Occipital lobe (tissue), 2 donors: ENCODE results near the gene ANKLE2. TPM values are rescaled to one million over a fixed set of nuclear protein-coding genes. Genes with fewer than 3 reads are reported as not detected.
"Not testable (repeated sequence)": the region's sequence is repeated elsewhere in the genome, so short reads cannot be mapped to it uniquely, and the experiment has no call there.

Experiments
- DNase-seq: peaks from one replicate; lab custom pipeline; 2025; lab: John Stamatoyannopoulos, UW
- total RNA-seq: library from RNA; depleted of rRNA; stranded (reverse); fragments of >200 nt; gene quantifications from one replicate; pipeline ENCODE4 v1.2.3, GENCODE V29; 2014

The ANKLE2 gene
- total RNA-seq = 46.2 TPM

GRCh38 chr12:132761032-132761920 lies at the start of gene ANKLE2:
Gene ANKLE2, minus strand, starts transcription at chr12:132761832. Its CDS starts 34 bp downstream, at chr12:132761798.
- no peak for DNase-seq

GRCh38 chr12:132809391-132809790 lies 47.8 kb upstream of the ANKLE2 start:
- DNase-seq = not testable (repeated sequence)

GRCh38 chr12:132807295-132808092 lies 45.9 kb upstream of the ANKLE2 start:
- DNase-seq = no peak

- DNase-seq = peak; percentile 31
These were observed 45.2 kb upstream of the ANKLE2 start for GRCh38 chr12:132806857-132807256.

- no peak for DNase-seq
These were observed 42.8 kb upstream of the ANKLE2 start for GRCh38 chr12:132804426-132804861.

GRCh38 chr12:132803888-132804287 lies 42.3 kb upstream of the ANKLE2 start:
- DNase-seq = no peak

- no peak for DNase-seq
These were observed 41.5 kb upstream of the ANKLE2 start for GRCh38 chr12:132803125-132803524.

GRCh38 chr12:132801741-132802140 lies 40.1 kb upstream of the ANKLE2 start:
- DNase-seq = no peak

- DNase-seq = no peak
These were observed 37.2 kb upstream of the ANKLE2 start for GRCh38 chr12:132798836-132799235.

GRCh38 chr12:132797820-132798570 lies 36.4 kb upstream of the ANKLE2 start:
- no peak for DNase-seq

- DNase-seq = no peak
These were observed 34.2 kb upstream of the ANKLE2 start for GRCh38 chr12:132795847-132796246.

- not testable (repeated sequence) for DNase-seq
These were observed 30.3 kb upstream of the ANKLE2 start for GRCh38 chr12:132791940-132792339.

GRCh38 chr12:132789099-132789471 lies 27.5 kb upstream of the ANKLE2 start:
- DNase-seq = no peak

- DNase-seq = no peak
These were observed 26.9 kb upstream of the ANKLE2 start for GRCh38 chr12:132788375-132789098.

- no peak for DNase-seq
These were observed 26.2 kb upstream of the ANKLE2 start for GRCh38 chr12:132787877-132788276.

- DNase-seq = no peak
These were observed 24.6 kb upstream of the ANKLE2 start for GRCh38 chr12:132786192-132786591.

- DNase-seq = no peak
These were observed 22.9 kb upstream of the ANKLE2 start for GRCh38 chr12:132784580-132784979.

- no peak for DNase-seq
These were observed 22.4 kb upstream of the ANKLE2 start for GRCh38 chr12:132783917-132784531.

GRCh38 chr12:132781938-132782337 lies 20.3 kb upstream of the ANKLE2 start:
- no peak for DNase-seq

- DNase-seq = no peak
These were observed 18.2 kb upstream of the ANKLE2 start for GRCh38 chr12:132779781-132780353.
